ENCODE results near the gene TP63.

GRCh38 chr3:189690672-189691071, 59.5 kb downstream of the TP63 start:
- TF ChIP-seq JUNB (IDR thresholded peaks at IDR 0.05; ENCODE audit: unreplicated experiment) (no peak), CTCF (conservative IDR thresholded peaks at IDR 0.05; ENCODE audit: low read depth in 2 of 2) (no peak), POLR2AphosphoS5 (IDR thresholded peaks at IDR 0.05; ENCODE audit: low read depth) (no peak), ETS1 (IDR thresholded peaks at IDR 0.05) (no peak), STAT1 (IDR thresholded peaks at IDR 0.05; ENCODE audit: unreplicated experiment) (no peak), REST (IDR thresholded peaks at IDR 0.05; ENCODE audit: unreplicated experiment) (no peak)

Measured in GM23338 (cell line).